H1 (cell line): ENCODE data around the gene SLX9. TPM values are rescaled to one million over a fixed set of nuclear protein-coding genes. Genes with fewer than 3 reads are reported as not detected.

Experiments used
- CTCF ChIA-PET: fragments of 300-600 bp; sonication (Branson Sonifier 250); formaldehyde crosslinking; loops from one replicate; lab custom pipeline; 2021; ENCODE audit not compliant: partially characterized antibody; lab: Charles Lee
- POLR2A ChIA-PET: fragments of 300-600 bp; sonication (Branson Sonifier 250); formaldehyde crosslinking; loops from one replicate; lab custom pipeline; 2021; ENCODE audit warnings: inconsistent platforms; ENCODE audit not compliant: partially characterized antibody; lab: Charles Lee
- DNase-seq, 2 experiments: peaks; one replicate each; pipeline versions ENCODE4 v3.0.0 to v3.0.0-alpha.2; 2010 to 2022; ENCODE audit warnings: low spot score in 2 of 2, low read depth in 1 of 2, mixed read lengths in 1 of 2
- FAIRE-seq: peaks from 2 replicates; lab custom pipeline; 2011; peaks lifted over from hg19 to GRCh38; lab: Jason Lieb, UNC
- H2AFZ ChIP-seq: 2 replicates; pipeline ENCODE4 v1.8.1; 2012; ENCODE audit warnings: low read length, inconsistent platforms
- H2AK5ac ChIP-seq: 2 replicates; pipeline ENCODE4 v1.6.1; 2013; ENCODE audit warnings: low read depth, low read length
- H2BK120ac ChIP-seq: replicated peaks from 2 replicates; pipeline ENCODE3; 2013; ENCODE audit warnings: low read depth, low read length, inconsistent platforms
- H2BK12ac ChIP-seq: 2 replicates; pipeline ENCODE4 v1.6.1; 2013; ENCODE audit warnings: low read depth, low read length
- H2BK15ac ChIP-seq: 2 replicates; pipeline ENCODE4 v1.6.1; 2013; ENCODE audit warnings: low read length
- H2BK20ac ChIP-seq: 2 replicates; pipeline ENCODE4 v1.6.1; 2013; ENCODE audit warnings: low read length
- H2BK5ac ChIP-seq: 2 replicates; pipeline ENCODE4 v1.6.1; 2013; ENCODE audit warnings: low read depth, low read length
- H3K14ac ChIP-seq: 2 replicates; pipeline ENCODE4 v1.6.1; 2013; ENCODE audit warnings: inconsistent platforms; ENCODE audit not compliant: insufficient read length
- H3K18ac ChIP-seq: 2 replicates; pipeline ENCODE4 v1.6.1; 2013; ENCODE audit warnings: low read length; ENCODE audit errors: extremely low read depth
- H3K23ac ChIP-seq: 2 replicates; pipeline ENCODE4 v1.6.1; 2013; ENCODE audit warnings: inconsistent platforms; ENCODE audit not compliant: insufficient read length
- H3K23me2 ChIP-seq: 2 replicates; pipeline ENCODE4 v1.6.1; 2013; ENCODE audit warnings: low read depth, low read length
- H3K27ac ChIP-seq: 2 replicates; pipeline ENCODE4 v1.6.1; 2011; ENCODE audit warnings: low read depth, low read length, inconsistent platforms
- H3K27me3 ChIP-seq, 4 experiments: replicated peaks in 1 of 4; 1 replicate in 1 of 4; 2 replicates in 3 of 4; pipeline versions ENCODE4 v1.6.1 to v1.8.1; 2011 to 2013; ENCODE audit warnings: low read length in 3 of 4, mild to moderate bottlenecking in 3 of 4, inconsistent platforms in 2 of 4, mixed read lengths in 2 of 4, moderate library complexity in 1 of 4; ENCODE audit not compliant: control insufficient read depth in 3 of 4, insufficient read depth in 3 of 4; ENCODE audit errors: extremely low read depth in 1 of 4
- H3K36me3 ChIP-seq, 4 experiments: 2 replicates each; pipeline versions ENCODE4 v1.6.1 to v1.8.1; 2011 to 2013; ENCODE audit warnings: mild to moderate bottlenecking in 4 of 4, low read length in 3 of 4, moderate library complexity in 2 of 4, control low read depth in 1 of 4, inconsistent platforms in 1 of 4; ENCODE audit not compliant: insufficient read depth in 4 of 4, control insufficient read depth in 2 of 4
- H3K4ac ChIP-seq: replicated peaks from 2 replicates; pipeline ENCODE3; 2013; ENCODE audit warnings: low read length, low read depth, mixed read lengths, inconsistent platforms; ENCODE audit not compliant: insufficient read length
- H3K4me1 ChIP-seq, 4 experiments: replicated peaks in 1 of 4; 1 replicate in 1 of 4; 2 replicates in 3 of 4; pipeline versions ENCODE4 v1.6.1 to v1.8.1; 2011 to 2013; ENCODE audit warnings: low read length in 3 of 4, inconsistent platforms in 2 of 4, mixed read lengths in 1 of 4; ENCODE audit not compliant: insufficient read depth in 4 of 4, control insufficient read depth in 3 of 4
- H3K4me2 ChIP-seq, 2 experiments: 2 replicates each; pipeline versions ENCODE4 v1.6.1 to v1.8.1; 2011 to 2013; ENCODE audit warnings: low read depth in 2 of 2, low read length in 2 of 2, control low read depth in 1 of 2, inconsistent platforms in 1 of 2, mild to moderate bottlenecking in 1 of 2; ENCODE audit not compliant: insufficient read depth in 1 of 2
- H3K4me3 ChIP-seq, 4 experiments: fragments of 200-600, 300-600 bp in 1 of 4; sonication (generic), shearing (Covaris generic), sonication (Bioruptor Twin) in 1 of 4; 2 replicates each; pipeline versions ENCODE4 v1.5.1 to v1.8.1; 2011 to 2016; ENCODE audit warnings: low read length in 4 of 4, low read depth in 3 of 4, control low read depth in 2 of 4, inconsistent platforms in 2 of 4, mild to moderate bottlenecking in 2 of 4, mixed read lengths in 1 of 4, moderate library complexity in 1 of 4; ENCODE audit not compliant: insufficient read depth in 2 of 4; ENCODE audit errors: extremely low read depth in 1 of 4
- H3K56ac ChIP-seq: replicated peaks from 2 replicates; pipeline ENCODE3; 2013; ENCODE audit warnings: low read depth, mild to moderate bottlenecking, mixed read lengths, low read length, inconsistent platforms; ENCODE audit not compliant: insufficient read length
- H3K79me1 ChIP-seq: 2 replicates; pipeline ENCODE4 v1.6.1; 2013; ENCODE audit warnings: low read depth, low read length, control low read depth
- H3K79me2 ChIP-seq, 2 experiments: 2 replicates each; pipeline versions ENCODE4 v1.6.1 to v1.8.1; 2012 to 2013; ENCODE audit warnings: low read length in 2 of 2, mild to moderate bottlenecking in 2 of 2, inconsistent platforms in 1 of 2; ENCODE audit not compliant: insufficient read depth in 2 of 2, control insufficient read depth in 1 of 2
- H3K9ac ChIP-seq, 4 experiments: replicated peaks in 1 of 4; 1 replicate in 1 of 4; 2 replicates in 3 of 4; pipeline versions ENCODE4 v1.6.1 to v1.8.1; 2011 to 2013; ENCODE audit warnings: low read depth in 3 of 4, low read length in 3 of 4, control low read depth in 2 of 4, mild to moderate bottlenecking in 2 of 4, moderate library complexity in 2 of 4, inconsistent platforms in 1 of 4; ENCODE audit errors: extremely low read depth in 1 of 4
- H3K9me3 ChIP-seq, 2 experiments: 2 replicates each; pipeline versions ENCODE4 v1.6.1 to v1.8.1; 2012 to 2013; ENCODE audit warnings: mild to moderate bottlenecking in 2 of 2, moderate library complexity in 2 of 2, control low read depth in 1 of 2, inconsistent platforms in 1 of 2, low read depth in 1 of 2, low read length in 1 of 2, mixed read lengths in 1 of 2; ENCODE audit not compliant: insufficient read depth in 2 of 2
- H4K20me1 ChIP-seq, 2 experiments: replicated peaks in 1 of 2; 2 replicates each; pipeline versions ENCODE3 to v1.8.1; 2011 to 2013; ENCODE audit warnings: inconsistent platforms in 2 of 2, low read length in 2 of 2, mild to moderate bottlenecking in 1 of 2; ENCODE audit not compliant: insufficient read depth in 2 of 2, control insufficient read depth in 1 of 2
- H4K5ac ChIP-seq: 2 replicates; pipeline ENCODE4 v1.6.1; 2013; ENCODE audit warnings: low read length, low read depth, mixed read lengths, inconsistent platforms; ENCODE audit not compliant: insufficient read length
- H4K8ac ChIP-seq: 2 replicates; pipeline ENCODE4 v1.8.0; 2013; ENCODE audit warnings: mild to moderate bottlenecking, moderate library complexity, low read length, inconsistent platforms; ENCODE audit not compliant: insufficient read depth; ENCODE audit errors: extremely low read depth
- H4K91ac ChIP-seq: replicated peaks from 2 replicates; pipeline ENCODE3; 2013; ENCODE audit warnings: low read length, mixed read lengths, inconsistent platforms; ENCODE audit not compliant: insufficient read length
- CBX8 ChIP-seq: fragments of 300-800, 300-1000 bp; sonication (generic); IDR thresholded peaks from 2 replicates; pipeline ENCODE4 v1.7.1; 2016; ENCODE audit warnings: low read depth, low read length, borderline replicate concordance
- CREB1 ChIP-seq: IDR thresholded peaks from 2 replicates; pipeline ENCODE4 v1.6.1; 2012; ENCODE audit warnings: inconsistent platforms
- E2F6 ChIP-seq: IDR thresholded peaks from 2 replicates; pipeline ENCODE4 v1.6.1; 2012; ENCODE audit warnings: inconsistent platforms
- EZH2 ChIP-seq: fragments of 200-600 bp; sonication (generic); IDR thresholded peaks from 2 replicates; pipeline ENCODE4 v1.7.1; 2012; ENCODE audit warnings: low read depth, mild to moderate bottlenecking, moderate library complexity, low read length, inconsistent platforms; ENCODE audit not compliant: severe bottlenecking
- GTF2F1 ChIP-seq: IDR thresholded peaks from 2 replicates; pipeline ENCODE4 v1.6.1; 2012; ENCODE audit warnings: low read depth, low read length, improper control_type of control experiment, borderline replicate concordance
- HDAC2 ChIP-seq, 2 experiments: fragments of 300-600 bp in 1 of 2; sonication (generic) in 1 of 2; IDR thresholded peaks; 2 replicates each; pipeline ENCODE4 v1.6.1; 2011 to 2012; ENCODE audit warnings: low read depth in 2 of 2, low read length in 2 of 2, mild to moderate bottlenecking in 2 of 2, moderate library complexity in 2 of 2, borderline replicate concordance in 1 of 2, inconsistent platforms in 1 of 2
- KDM5A ChIP-seq: fragments of 200-600 bp; IDR thresholded peaks from 2 replicates; pipeline ENCODE4 v1.7.1; 2012; ENCODE audit warnings: mild to moderate bottlenecking, low read length, inconsistent platforms, mixed read lengths
- RBBP5 ChIP-seq: IDR thresholded peaks from 2 replicates; pipeline ENCODE4 v1.7.1; 2012; ENCODE audit warnings: low read depth, mild to moderate bottlenecking, inconsistent platforms, low read length, moderate library complexity, borderline replicate concordance
- SP1 ChIP-seq: IDR thresholded peaks from 2 replicates; pipeline ENCODE4 v1.6.1; 2011; ENCODE audit warnings: low read depth, low read length
- TEAD4 ChIP-seq: IDR thresholded peaks from 2 replicates; pipeline ENCODE4 v1.6.1; 2012; ENCODE audit warnings: low read depth, low read length, inconsistent platforms, mixed read lengths
- WGBS, 2 experiments: shearing (Covaris generic) in 1 of 2; methylation state at CpG; one replicate each; pipeline versions ENCODE4 v1.1.6 to v1.1.7; 2013 to 2015; ENCODE audit warnings: low lambda C conversion rate in 2 of 2, mixed read lengths in 2 of 2, inconsistent platforms in 1 of 2, low coverage in 1 of 2, missing lambda C conversion rate in 1 of 2; ENCODE audit not compliant: insufficient replicate concordance in 2 of 2, insufficient coverage in 1 of 2, insufficient read length in 1 of 2; ENCODE audit errors: extremely low coverage in 1 of 2, missing lambda C conversion rate in 1 of 2; 5-methylcytosine and 5-hydroxymethylcytosine counted together
- polyA plus RNA-seq, 7 experiments: library from polyadenylated mRNA; depleted of rRNA in 3 of 7; stranded (reverse) in 5 of 7; unstranded in 2 of 7; fragments of >200 nt in 5 of 7; fragments of 200-250 nt in 2 of 7; gene quantifications; 1 replicate in 5 of 7; 2 replicates in 1 of 7; 4 replicates in 1 of 7; pipeline versions ENCODE4 v1.2.1 to v1.2.3, GENCODE V29; 2011 to 2013; ENCODE audit warnings: missing spikeins in 2 of 7, mixed read lengths in 2 of 7
- total RNA-seq: library from RNA; stranded (reverse); fragmentation: NEBNext Ultra II Directional; extraction: Animal tissue kit (Norgen Biotek cat#: 25700); gene quantifications from 2 replicates; pipeline ENCODE4 v1.2.1, GENCODE V29; 2021

Gene SLX9
- total and polyA plus RNA-seq, 2 of the 8 experiments (the other 6 are each of a cell fraction or from before 2014, with no cell fraction given), result 17.7 to 57.3 TPM

DNA sequence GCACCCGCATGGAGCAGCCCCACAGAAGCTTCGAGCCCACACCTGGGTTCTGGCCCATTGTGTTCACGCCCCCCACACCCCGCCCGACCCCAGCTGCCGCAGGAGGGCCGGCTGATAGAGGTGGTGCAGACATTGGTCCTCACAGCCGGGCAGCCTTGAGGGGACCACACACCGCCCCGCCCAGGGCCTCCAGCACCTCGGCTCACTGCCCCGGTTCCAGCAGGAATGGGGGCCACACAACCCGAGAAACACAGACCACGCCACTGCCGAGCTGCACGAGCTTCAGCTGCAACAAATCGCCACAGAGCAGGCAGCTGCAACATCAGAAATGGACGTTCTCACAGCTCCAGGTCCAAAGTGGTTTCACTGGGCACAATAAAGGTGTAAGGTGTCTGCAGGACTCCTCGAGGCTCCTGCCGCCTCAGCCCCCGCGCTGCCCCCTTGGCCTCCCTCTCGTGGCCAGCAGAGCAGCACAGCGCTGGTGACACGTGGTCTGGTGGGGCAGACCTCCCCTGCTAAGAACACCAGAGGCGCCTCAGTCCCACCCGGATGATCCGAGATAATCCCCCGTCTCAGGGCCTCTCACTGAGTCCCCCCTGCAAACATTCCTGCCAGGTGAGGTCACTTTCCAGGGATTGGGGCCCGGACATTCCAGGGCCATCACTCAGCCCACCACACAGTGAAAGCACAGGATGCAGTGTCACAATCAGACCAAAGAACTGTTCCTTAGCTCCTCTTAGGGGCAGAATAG, 72.3 kb downstream of the SLX9 start:
- Histone ChIP-seq H2BK12ac (peak overlapping the region; percentile 99), H3K23ac (no peak overlapping the region), H3K56ac (no peak overlapping the region), H2BK20ac (peak overlapping the region; percentile 94), H2AK5ac (peak overlapping the region; percentile 47; the same call in 1 of the 2 replicates), H3K4me1 (peaks cover 0 to 26% (median 12%) of the 10 kb centered on the region in 4 experiments; a peak in 6 of 7 replicates), H4K5ac (no peak overlapping the region), H4K20me1 (no peaks in the 10 kb centered on the region), H3K4me3 (peak overlapping the region in 1 of 4 experiments; percentile 32; a peak in 4 of 8 replicates), H3K36me3 (no peaks in the 10 kb centered on the region), H3K79me1 (no peaks in the 10 kb centered on the region), H3K9ac (peak overlapping the region in 1 of 4 experiments; percentile 42; a peak in 1 of 7 replicates), H3K18ac (peak overlapping the region; percentile 87), H3K4me2 (peak overlapping the region; percentile 25 to 55; a peak in 3 of 4 replicates), H3K9me3 (no peaks in the 10 kb centered on the region; a peak in 1 of 4 replicates), H3K23me2 (no peaks in the 10 kb centered on the region), H2BK120ac (peak overlapping the region; percentile 25), H2BK5ac (peak overlapping the region; percentile 95; the same call in 1 of the 2 replicates), H3K79me2 (no peaks in the 10 kb centered on the region), H4K91ac (peak overlapping the region; percentile 99), H3K27ac (peak overlapping the region; percentile 21; the same call in 1 of the 2 replicates), H4K8ac (no peak overlapping the region; the same call in 1 of the 2 replicates), H2BK15ac (peak overlapping the region; percentile 84; the same call in 1 of the 2 replicates), H3K4ac (peak overlapping the region; percentile 55), H3K14ac (no peak overlapping the region), H2AFZ (peak overlapping the region; percentile 37), H3K27me3 (peaks cover 0 to 9% (median 6%) of the 10 kb centered on the region in 4 experiments; a peak in 4 of 7 replicates)
- peak; percentile 82 to 84 for DNase-seq
- ChIA-PET POLR2A (interaction anchor here (0.7 to 1.9 kb wide), 5 partner anchors 9 to 85 kb away, joined by 3 to 5 read pairs (median 3); no protein-coding TSS in a partner anchor), CTCF (interaction anchor here (0.6 to 3.3 kb wide), 17 partner anchors 14 to 129 kb away, joined by 3 to 14 read pairs (median 5); no protein-coding TSS in a partner anchor)
- no peak for FAIRE-seq
- WGBS, 2 experiments, result 52% methylated on average over 30 of the region's 30 CpGs; no CpG with 5 or more reads in 1 of the 2 experiments
- peak; percentile 84 for TF ChIP-seq E2F6
- peak; percentile 31; the same call in 1 of the 2 replicates for TF ChIP-seq SP1
- TF ChIP-seq HDAC2 (IDR thresholded peaks at IDR 0.05; ENCODE audit: borderline replicate concordance in 1 of 2, low read depth in 2 of 2, low read length in 2 of 2), result no peak
- no peak for TF ChIP-seq CBX8
- TF ChIP-seq GTF2F1, result no peak
- no peak for TF ChIP-seq CREB1
- peak; percentile 98 for TF ChIP-seq TEAD4
- peak; percentile 25 for TF ChIP-seq EZH2
- peak; percentile 49; the same call in 1 of the 2 replicates for TF ChIP-seq RBBP5
- TF ChIP-seq KDM5A, result no peak
